HCT116 (cell line): ENCODE results near the gene KIF12. TPM values are rescaled to one million over a fixed set of nuclear protein-coding genes. Genes with fewer than 3 reads are reported as not detected.

Experiments used
- ATAC-seq: fragments of 200-7000 bp; cut with Tn5 transposase; 2 replicates; pipeline ENCODE4 v1.9.1; 2020; ENCODE audit warnings: mild to moderate bottlenecking, moderate library complexity
- Bru-seq: library from RNA; stranded (reverse); fragments of 400-500 nt; gene quantifications from one replicate; lab custom pipeline; 2021; lab: Mats Ljungman, UMichigan
- BruChase-seq, 2 experiments: library from RNA; stranded (reverse); fragments of 400-500 nt; gene quantifications; one replicate each; lab custom pipeline; 2021; lab: Mats Ljungman, UMichigan
- BruUV-seq: library from RNA; stranded (reverse); fragments of 400-500 nt; replicated peaks from 2 replicates; lab custom pipeline; 2021; lab: Mats Ljungman, UMichigan
- CTCF ChIA-PET: fragments of 300-600 bp; sonication (Branson Sonifier 250); formaldehyde crosslinking; loops from one replicate; lab custom pipeline; 2021; ENCODE audit warnings: antibody characterized with exemption; lab: Charles Lee
- POLR2A ChIA-PET: fragments of 300-600, 350-600 bp; sonication (Branson Sonifier 250); formaldehyde crosslinking; loops from one replicate; lab custom pipeline; 2021; ENCODE audit warnings: antibody characterized with exemption; lab: Charles Lee
- RAD21 ChIA-PET, 2 experiments: fragments of 300-600 bp; sonication (Branson Sonifier 250); formaldehyde crosslinking; loops; one replicate each; lab custom pipeline; 2023; ENCODE audit warnings: low total read pairs in 2 of 2; ENCODE audit not compliant: uncharacterized antibody in 2 of 2, unreplicated experiment in 2 of 2, low non-redundant PET in 1 of 2; lab: Charles Lee
- DNase-seq: peaks from one replicate; pipeline ENCODE4 v3.0.0-alpha.2; 2010; ENCODE audit warnings: low read depth, low spot score
- H2AFZ ChIP-seq: fragments of 200-600 bp; shearing (Covaris generic), sonication (generic); 2 replicates; pipeline ENCODE4 v1.6.1; 2017; ENCODE audit warnings: low read depth, mixed run types, mixed read lengths, antibody characterized with exemption, low read length; ENCODE audit not compliant: poor library complexity, severe bottlenecking
- H3K27ac ChIP-seq: 2 replicates; pipeline ENCODE4 v1.5.1; 2012; ENCODE audit warnings: low read depth, low read length
- H3K27me3 ChIP-seq: fragments of 200-600 bp; sonication (generic); 2 replicates; pipeline ENCODE4 v1.6.1; 2016; ENCODE audit warnings: mixed run types, low read length, mixed read lengths; ENCODE audit not compliant: insufficient read depth
- H3K36me3 ChIP-seq, 2 experiments: fragments of 200-500 bp in 1 of 2; fragments of 200-600 bp in 1 of 2; sonication (Bioruptor generic) in 1 of 2; sonication (generic) in 1 of 2; 2 replicates each; pipeline versions ENCODE4 v1.5.1 to v1.6.1; 2014 to 2016; ENCODE audit warnings: low read length in 2 of 2, inconsistent platforms in 1 of 2, mixed read lengths in 1 of 2, mixed run types in 1 of 2; ENCODE audit not compliant: insufficient read depth in 2 of 2, control insufficient read depth in 1 of 2
- H3K4me1 ChIP-seq, 2 experiments: fragments of 200-600 bp in 1 of 2; sonication (generic) in 1 of 2; 2 replicates each; pipeline versions ENCODE4 v1.5.1 to v1.6.1; 2012 to 2017; ENCODE audit warnings: low read length in 2 of 2, inconsistent platforms in 1 of 2, mild to moderate bottlenecking in 1 of 2, mixed read lengths in 1 of 2, mixed run types in 1 of 2, moderate library complexity in 1 of 2; ENCODE audit not compliant: insufficient read depth in 2 of 2, control insufficient read depth in 1 of 2
- H3K4me2 ChIP-seq: fragments of 200-600 bp; sonication (generic); 2 replicates; pipeline ENCODE4 v1.6.1; 2017; ENCODE audit warnings: mixed run types, low read length, mixed read lengths
- H3K4me3 ChIP-seq, 2 experiments: fragments of 200-600 bp in 1 of 2; sonication (generic) in 1 of 2; replicated peaks in 1 of 2; 2 replicates each; pipeline ENCODE4 v1.5.1; 2011 to 2016; ENCODE audit warnings: low read length in 2 of 2, control low read depth in 1 of 2, low read depth in 1 of 2, mild to moderate bottlenecking in 1 of 2, mixed read lengths in 1 of 2, mixed run types in 1 of 2
- H3K79me2 ChIP-seq: fragments of 200-600 bp; sonication (generic); 2 replicates; pipeline ENCODE4 v1.6.1; 2017; ENCODE audit warnings: mild to moderate bottlenecking, mixed run types, low read length, moderate library complexity, mixed read lengths; ENCODE audit not compliant: insufficient read depth
- H3K9ac ChIP-seq: fragments of 200-600 bp; sonication (generic); 2 replicates; pipeline ENCODE4 v1.6.1; 2016; ENCODE audit warnings: low read length, mixed read lengths
- H3K9me2 ChIP-seq: fragments of 200-600 bp; sonication (generic), shearing (Covaris generic); 2 replicates; pipeline ENCODE4 v1.6.1; 2017; ENCODE audit warnings: mixed run types, mild to moderate bottlenecking, moderate library complexity; ENCODE audit not compliant: insufficient read depth
- H3K9me3 ChIP-seq, 2 experiments: fragments of 200-500 bp in 1 of 2; fragments of 200-600 bp in 1 of 2; sonication (Bioruptor generic) in 1 of 2; sonication (generic) in 1 of 2; 2 replicates each; pipeline ENCODE4 v1.6.1; 2014 to 2017; ENCODE audit warnings: low read length in 2 of 2, mixed read lengths in 2 of 2, inconsistent platforms in 1 of 2, low read depth in 1 of 2, mild to moderate bottlenecking in 1 of 2, mixed run types in 1 of 2, moderate library complexity in 1 of 2; ENCODE audit not compliant: control insufficient read depth in 1 of 2, insufficient read depth in 1 of 2
- H4K20me1 ChIP-seq: fragments of 200-600 bp; sonication (generic), shearing (Covaris generic); 2 replicates; pipeline ENCODE4 v1.6.1; 2017; ENCODE audit warnings: mixed run types, mild to moderate bottlenecking, moderate library complexity; ENCODE audit not compliant: insufficient read depth
- EGR1 ChIP-seq: IDR thresholded peaks from 2 replicates; pipeline ENCODE4 v1.6.1; 2012; ENCODE audit warnings: low read depth
- ELF1 ChIP-seq: IDR thresholded peaks from 2 replicates; pipeline ENCODE4 v1.6.1; 2012; ENCODE audit warnings: low read depth, borderline replicate concordance
- EZH2 ChIP-seq: fragments of 200-600 bp; sonication (generic); IDR thresholded peaks from 2 replicates; pipeline ENCODE4 v1.6.1; 2017; ENCODE audit warnings: antibody characterized with exemption, mixed run types
- EZH2phosphoT487 ChIP-seq: fragments of 200-600 bp; IDR thresholded peaks from 2 replicates; pipeline ENCODE4 v1.6.1; 2018; ENCODE audit warnings: antibody characterized with exemption, borderline replicate concordance
- FOSL1 ChIP-seq: IDR thresholded peaks from 2 replicates; pipeline ENCODE4 v1.6.1; 2012; ENCODE audit warnings: low read depth
- JUND ChIP-seq: IDR thresholded peaks from 2 replicates; pipeline ENCODE4 v1.6.1; 2012
- POLR2A ChIP-seq: IDR thresholded peaks from 2 replicates; pipeline ENCODE4 v1.7.0; 2011; ENCODE audit warnings: borderline replicate concordance; ENCODE audit not compliant: insufficient read depth, insufficient read length; ENCODE audit errors: extremely low read depth
- POLR2AphosphoS5 ChIP-seq: IDR thresholded peaks from 2 replicates; pipeline ENCODE4 v1.6.1; 2011; ENCODE audit warnings: mild to moderate bottlenecking, low read depth, low read length, moderate library complexity
- RAD21 ChIP-seq: IDR thresholded peaks from 2 replicates; pipeline ENCODE4 v1.6.1; 2012; ENCODE audit warnings: low read depth, mild to moderate bottlenecking
- SIN3A ChIP-seq: IDR thresholded peaks from 2 replicates; pipeline ENCODE4 v1.6.1; 2012; ENCODE audit warnings: low read depth
- SP1 ChIP-seq: IDR thresholded peaks from 2 replicates; pipeline ENCODE4 v1.6.1; 2012; ENCODE audit warnings: low read depth
- SRF ChIP-seq: IDR thresholded peaks from 2 replicates; pipeline ENCODE4 v1.6.1; 2012; ENCODE audit warnings: low read depth
- YY1 ChIP-seq: IDR thresholded peaks from 2 replicates; pipeline ENCODE4 v1.6.1; 2011; ENCODE audit warnings: low read length, low read depth, moderate library complexity, mild to moderate bottlenecking; ENCODE audit not compliant: insufficient replicate concordance; ENCODE audit errors: extremely low read depth
- ZFX ChIP-seq: fragments of 450-650 bp; IDR thresholded peaks from 2 replicates; pipeline ENCODE4 v1.6.1; 2017
- intact Hi-C: fragments of 100-400 bp; cut with micrococcal nuclease; formaldehyde crosslinking; loops from 2 replicates; pipeline ENCODE4 v1.10.0; 2022
- long read RNA-seq: library from polyadenylated mRNA; unstranded; transcript quantifications from one replicate; pipeline ENCODE4 v2.0.0, GENCODE V29; 2021; ENCODE audit not compliant: unreplicated experiment
- polyA plus RNA-seq: library from polyadenylated mRNA; unstranded; fragments of >200 nt; gene quantifications from 2 replicates; pipeline ENCODE4 v1.2.1, GENCODE V29; 2012; ENCODE audit warnings: missing spikeins
- total RNA-seq: library from RNA; stranded (reverse); gene quantifications from one replicate; pipeline ENCODE4 v1.2.1, GENCODE V29; 2021; ENCODE audit not compliant: unreplicated experiment
- TF ChIP-seq, protein P1 (sequence below), 3 experiments: fragments of 200-600 bp in 1 of 3; sonication (generic) in 1 of 3; IDR thresholded peaks in 2 of 3; conservative IDR thresholded peaks in 1 of 3; 2 replicates each; pipeline ENCODE4 v1.5.1; 2012 to 2017; ENCODE audit warnings: low read depth in 2 of 3, low read length in 2 of 3, antibody characterized with exemption in 1 of 3, borderline replicate concordance in 1 of 3, control low read depth in 1 of 3, mild to moderate bottlenecking in 1 of 3, mixed read lengths in 1 of 3, mixed run types in 1 of 3, moderate library complexity in 1 of 3; ENCODE audit not compliant: insufficient read depth in 1 of 3
- TF ChIP-seq, protein P2 (sequence below): IDR thresholded peaks from 2 replicates; pipeline ENCODE4 v1.6.1; 2012
- TF ChIP-seq, protein P3 (sequence below): IDR thresholded peaks from 2 replicates; pipeline ENCODE4 v1.6.1; 2011; ENCODE audit warnings: mild to moderate bottlenecking, low read length, moderate library complexity; ENCODE audit not compliant: insufficient replicate concordance; ENCODE audit errors: extremely low read depth
- TF ChIP-seq, protein P4 (sequence below): IDR thresholded peaks from 2 replicates; pipeline ENCODE4 v1.6.1; 2012; ENCODE audit warnings: low read depth

KIF12 gene
- total RNA-seq (6.4 TPM), Bru-seq, nascent RNA (percentile 36 among the genes with signal in this experiment), BruChase-seq, experiment 1, labeled RNA remaining after a 6-hour chase (percentile 30 among the genes with signal in this experiment), BruChase-seq, experiment 2, labeled RNA remaining after a 2-hour chase (percentile 29 among the genes with signal in this experiment)
- polyA plus RNA-seq = 4.5 and 5.7 TPM in 2 replicates
- long read RNA-seq, partial matches to known transcripts = 0 of 3 reads
- long read RNA-seq, other reads (novel, unspliced or antisense) = 3 of 3 reads

DNA sequence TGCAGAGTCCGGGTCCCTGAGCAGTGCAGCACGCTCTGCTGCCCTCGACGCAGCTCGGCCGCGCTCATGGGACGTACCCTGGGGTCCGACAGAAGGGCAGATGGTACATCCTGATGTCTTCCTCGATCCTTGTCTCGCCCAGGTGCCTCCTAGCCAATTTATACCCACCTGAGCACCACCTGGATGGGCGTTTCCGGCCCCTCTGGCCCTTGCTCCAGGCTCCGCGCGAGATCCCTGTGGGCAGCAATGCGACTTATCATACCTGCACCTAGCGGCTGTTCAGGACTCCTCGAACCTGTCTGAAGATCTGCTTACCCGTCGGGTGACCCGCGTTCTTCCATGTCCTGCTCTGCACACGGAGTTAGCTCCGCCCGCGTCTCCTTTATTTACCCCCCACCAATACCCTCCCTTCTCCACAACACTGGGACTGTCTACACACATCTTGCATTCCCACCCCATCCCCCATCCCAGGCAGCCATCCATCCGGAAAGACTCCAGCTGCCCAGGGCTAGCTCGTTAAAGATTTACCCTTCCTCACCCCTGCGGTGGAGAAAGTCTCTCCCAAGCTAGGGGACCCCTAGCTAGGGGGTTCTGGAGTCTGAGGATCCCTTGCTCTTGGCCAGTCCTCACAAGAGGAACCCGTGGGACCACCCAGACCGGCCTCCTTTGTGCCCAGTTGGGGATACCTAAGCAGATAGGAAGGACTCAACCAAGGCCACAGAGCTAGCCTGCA, at the start of gene KIF12:
Gene KIF12 (minus strand): TSS at position 357 of the 733 bp plus-strand sequence. CDS start 16 bp downstream, at position 341.
- ChIA-PET POLR2A (no interaction called here), CTCF (interaction anchor here (0.9 to 1.4 kb wide), 2 partner anchors 9 to 362 kb away, joined by 3 to 4 read pairs; no protein-coding TSS in a partner anchor), RAD21 (no interaction called here)
- ATAC-seq (no peak), DNase-seq (no peak)
- H3K9ac ChIP-seq = peak within 1 kb of the TSS; percentile 35; the same call in 1 of the 2 replicates
- intact Hi-C loops = no loop called here
- H3K27me3 ChIP-seq = no peaks in the 10 kb centered on the region
- H3K27ac ChIP-seq = peak within 1 kb of the TSS; percentile 34; the same call in 1 of the 2 replicates
- peaks cover 0 to 9% of the 10 kb centered on the region in 2 experiments; a peak in 2 of 4 replicates for H3K4me1 ChIP-seq
- no peaks in the 10 kb centered on the region for H3K36me3 ChIP-seq
- H3K4me2 ChIP-seq = peak within 1 kb of the TSS; percentile 83
- H3K4me3 ChIP-seq = peak within 1 kb of the TSS; percentile 43 to 63
- no peaks in the 10 kb centered on the region for H4K20me1 ChIP-seq
- H2AFZ ChIP-seq = no peak within 1 kb of the TSS
- H3K79me2 ChIP-seq = no peaks in the 10 kb centered on the region
- no TSS peak for BruUV-seq
- no peaks in the 10 kb centered on the region for H3K9me2 ChIP-seq
- peaks cover 3 to 4% of the 10 kb centered on the region in 2 experiments; a peak in 2 of 4 replicates for H3K9me3 ChIP-seq
- TF ChIP-seq POLR2A (no peak), EZH2 (no peak), EGR1 (no peak), YY1 (no peak), FOSL1 (no peak), EZH2phosphoT487 (no peak), SRF (no peak), JUND (no peak), SIN3A (no peak), RAD21 (no peak), SP1 (no peak), POLR2AphosphoS5 (no peak), ZFX (no peak), ELF1 (no peak)
- TF ChIP-seq, protein P1, sequence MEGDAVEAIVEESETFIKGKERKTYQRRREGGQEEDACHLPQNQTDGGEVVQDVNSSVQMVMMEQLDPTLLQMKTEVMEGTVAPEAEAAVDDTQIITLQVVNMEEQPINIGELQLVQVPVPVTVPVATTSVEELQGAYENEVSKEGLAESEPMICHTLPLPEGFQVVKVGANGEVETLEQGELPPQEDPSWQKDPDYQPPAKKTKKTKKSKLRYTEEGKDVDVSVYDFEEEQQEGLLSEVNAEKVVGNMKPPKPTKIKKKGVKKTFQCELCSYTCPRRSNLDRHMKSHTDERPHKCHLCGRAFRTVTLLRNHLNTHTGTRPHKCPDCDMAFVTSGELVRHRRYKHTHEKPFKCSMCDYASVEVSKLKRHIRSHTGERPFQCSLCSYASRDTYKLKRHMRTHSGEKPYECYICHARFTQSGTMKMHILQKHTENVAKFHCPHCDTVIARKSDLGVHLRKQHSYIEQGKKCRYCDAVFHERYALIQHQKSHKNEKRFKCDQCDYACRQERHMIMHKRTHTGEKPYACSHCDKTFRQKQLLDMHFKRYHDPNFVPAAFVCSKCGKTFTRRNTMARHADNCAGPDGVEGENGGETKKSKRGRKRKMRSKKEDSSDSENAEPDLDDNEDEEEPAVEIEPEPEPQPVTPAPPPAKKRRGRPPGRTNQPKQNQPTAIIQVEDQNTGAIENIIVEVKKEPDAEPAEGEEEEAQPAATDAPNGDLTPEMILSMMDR (IDR thresholded peaks at IDR 0.05 in 2 of 3, conservative IDR thresholded peaks at IDR 0.05 in 1 of 3; ENCODE audit: borderline replicate concordance in 1 of 3, insufficient read depth in 1 of 3, low read depth in 2 of 3, low read length in 2 of 3) = no peak
- TF ChIP-seq, protein P2, sequence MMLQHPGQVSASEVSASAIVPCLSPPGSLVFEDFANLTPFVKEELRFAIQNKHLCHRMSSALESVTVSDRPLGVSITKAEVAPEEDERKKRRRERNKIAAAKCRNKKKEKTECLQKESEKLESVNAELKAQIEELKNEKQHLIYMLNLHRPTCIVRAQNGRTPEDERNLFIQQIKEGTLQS = no peak
- TF ChIP-seq, protein P3, sequence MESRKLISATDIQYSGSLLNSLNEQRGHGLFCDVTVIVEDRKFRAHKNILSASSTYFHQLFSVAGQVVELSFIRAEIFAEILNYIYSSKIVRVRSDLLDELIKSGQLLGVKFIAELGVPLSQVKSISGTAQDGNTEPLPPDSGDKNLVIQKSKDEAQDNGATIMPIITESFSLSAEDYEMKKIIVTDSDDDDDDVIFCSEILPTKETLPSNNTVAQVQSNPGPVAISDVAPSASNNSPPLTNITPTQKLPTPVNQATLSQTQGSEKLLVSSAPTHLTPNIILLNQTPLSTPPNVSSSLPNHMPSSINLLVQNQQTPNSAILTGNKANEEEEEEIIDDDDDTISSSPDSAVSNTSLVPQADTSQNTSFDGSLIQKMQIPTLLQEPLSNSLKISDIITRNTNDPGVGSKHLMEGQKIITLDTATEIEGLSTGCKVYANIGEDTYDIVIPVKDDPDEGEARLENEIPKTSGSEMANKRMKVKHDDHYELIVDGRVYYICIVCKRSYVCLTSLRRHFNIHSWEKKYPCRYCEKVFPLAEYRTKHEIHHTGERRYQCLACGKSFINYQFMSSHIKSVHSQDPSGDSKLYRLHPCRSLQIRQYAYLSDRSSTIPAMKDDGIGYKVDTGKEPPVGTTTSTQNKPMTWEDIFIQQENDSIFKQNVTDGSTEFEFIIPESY = no peak
- TF ChIP-seq, protein P4, sequence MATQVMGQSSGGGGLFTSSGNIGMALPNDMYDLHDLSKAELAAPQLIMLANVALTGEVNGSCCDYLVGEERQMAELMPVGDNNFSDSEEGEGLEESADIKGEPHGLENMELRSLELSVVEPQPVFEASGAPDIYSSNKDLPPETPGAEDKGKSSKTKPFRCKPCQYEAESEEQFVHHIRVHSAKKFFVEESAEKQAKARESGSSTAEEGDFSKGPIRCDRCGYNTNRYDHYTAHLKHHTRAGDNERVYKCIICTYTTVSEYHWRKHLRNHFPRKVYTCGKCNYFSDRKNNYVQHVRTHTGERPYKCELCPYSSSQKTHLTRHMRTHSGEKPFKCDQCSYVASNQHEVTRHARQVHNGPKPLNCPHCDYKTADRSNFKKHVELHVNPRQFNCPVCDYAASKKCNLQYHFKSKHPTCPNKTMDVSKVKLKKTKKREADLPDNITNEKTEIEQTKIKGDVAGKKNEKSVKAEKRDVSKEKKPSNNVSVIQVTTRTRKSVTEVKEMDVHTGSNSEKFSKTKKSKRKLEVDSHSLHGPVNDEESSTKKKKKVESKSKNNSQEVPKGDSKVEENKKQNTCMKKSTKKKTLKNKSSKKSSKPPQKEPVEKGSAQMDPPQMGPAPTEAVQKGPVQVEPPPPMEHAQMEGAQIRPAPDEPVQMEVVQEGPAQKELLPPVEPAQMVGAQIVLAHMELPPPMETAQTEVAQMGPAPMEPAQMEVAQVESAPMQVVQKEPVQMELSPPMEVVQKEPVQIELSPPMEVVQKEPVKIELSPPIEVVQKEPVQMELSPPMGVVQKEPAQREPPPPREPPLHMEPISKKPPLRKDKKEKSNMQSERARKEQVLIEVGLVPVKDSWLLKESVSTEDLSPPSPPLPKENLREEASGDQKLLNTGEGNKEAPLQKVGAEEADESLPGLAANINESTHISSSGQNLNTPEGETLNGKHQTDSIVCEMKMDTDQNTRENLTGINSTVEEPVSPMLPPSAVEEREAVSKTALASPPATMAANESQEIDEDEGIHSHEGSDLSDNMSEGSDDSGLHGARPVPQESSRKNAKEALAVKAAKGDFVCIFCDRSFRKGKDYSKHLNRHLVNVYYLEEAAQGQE = no peak
